ENCODE data around the gene CCDC106. TPM values are rescaled to one million over a fixed set of nuclear protein-coding genes. Genes with fewer than 3 reads are reported as not detected.

Gene CCDC106
- total RNA-seq, 4 donors from 2014 or later, result 8.1 to 17.4 (median 14.0) TPM

GRCh38 chr19:55688422-55689218 is 40.6 kb downstream of the CCDC106 start:
- peak overlapping the region in 2 of 4 donors; percentile 28 to 29 for H3K4me3 ChIP-seq

GRCh38 chr19:55689411-55690108 is 41.5 kb downstream of the CCDC106 start:
- no peaks in the 10 kb centered on the region for H3K9me3 ChIP-seq
- no peaks in the 10 kb centered on the region for H3K27me3 ChIP-seq
- H3K4me1 ChIP-seq, result peaks cover 0 to 55% (median 11%) of the 10 kb centered on the region in 4 donors
- TF ChIP-seq CTCF (IDR thresholded peaks at IDR 0.05) (no peak), POLR2A (IDR thresholded peaks at IDR 0.05) (no peak)
- peak overlapping the region in 1 of 4 donors; percentile 28 for H3K4me3 ChIP-seq
- peak in 1 of 3 donors; percentile 50 for DNase-seq
- peak overlapping the region; percentile 5 to 97 (median 86) for H3K27ac ChIP-seq
- peaks cover 0 to 84% (median 3%) of the 10 kb centered on the region in 3 donors for H3K36me3 ChIP-seq

More at GRCh38 chr19:55688422-55689218, 40.6 kb downstream of the CCDC106 start:
- no peaks in the 10 kb centered on the region for H3K27me3 ChIP-seq
- peak overlapping the region; percentile 5 to 97 (median 86) for H3K27ac ChIP-seq
- no peaks in the 10 kb centered on the region for H3K9me3 ChIP-seq
- H3K36me3 ChIP-seq, result peaks cover 0 to 80% (median 3%) of the 10 kb centered on the region in 3 donors
- TF ChIP-seq CTCF (IDR thresholded peaks at IDR 0.05) (peak in 1 of 6 experiments; percentile 2), POLR2A (IDR thresholded peaks at IDR 0.05) (peak; percentile 29 to 60)
- peaks cover 0 to 56% (median 11%) of the 10 kb centered on the region in 4 donors for H3K4me1 ChIP-seq
- DNase-seq, result peak in 2 of 3 donors; percentile 91 to 93

GRCh38 chr19:55690109-55690768 is 42.2 kb downstream of the CCDC106 start:
- no peaks in the 10 kb centered on the region for H3K27me3 ChIP-seq
- no peak for TF ChIP-seq POLR2A (IDR thresholded peaks at IDR 0.05)
- peaks cover 0 to 48% (median 8%) of the 10 kb centered on the region in 4 donors for H3K4me1 ChIP-seq
- H3K4me3 ChIP-seq, result no peak overlapping the region
- H3K36me3 ChIP-seq, result peaks cover 0 to 85% (median 3%) of the 10 kb centered on the region in 3 donors
- no peak overlapping the region for H3K27ac ChIP-seq
- DNase-seq, result peak in 1 of 3 donors; percentile 45
- no peaks in the 10 kb centered on the region for H3K9me3 ChIP-seq

GRCh38 chr19:55690769-55691545 is 42.9 kb downstream of the CCDC106 start:
- no peak for DNase-seq
- H3K36me3 ChIP-seq, result peaks cover 0 to 85% (median 3%) of the 10 kb centered on the region in 3 donors

More at GRCh38 chr19:55690769-55691545, 42.9 kb downstream of the CCDC106 start:
- Histone ChIP-seq H3K4me3 (no peak overlapping the region), H3K27ac (no peak overlapping the region), H3K4me1 (peaks cover 0 to 41% (median 8%) of the 10 kb centered on the region in 4 donors), H3K9me3 (no peaks in the 10 kb centered on the region), H3K27me3 (no peaks in the 10 kb centered on the region)
- TF ChIP-seq CTCF (IDR thresholded peaks at IDR 0.05) (no peak), POLR2A (IDR thresholded peaks at IDR 0.05) (no peak)

Measured in Peyer's patch (tissue), 4 donors.